Measurements from ENCODE around the gene DDX31.

DNA sequence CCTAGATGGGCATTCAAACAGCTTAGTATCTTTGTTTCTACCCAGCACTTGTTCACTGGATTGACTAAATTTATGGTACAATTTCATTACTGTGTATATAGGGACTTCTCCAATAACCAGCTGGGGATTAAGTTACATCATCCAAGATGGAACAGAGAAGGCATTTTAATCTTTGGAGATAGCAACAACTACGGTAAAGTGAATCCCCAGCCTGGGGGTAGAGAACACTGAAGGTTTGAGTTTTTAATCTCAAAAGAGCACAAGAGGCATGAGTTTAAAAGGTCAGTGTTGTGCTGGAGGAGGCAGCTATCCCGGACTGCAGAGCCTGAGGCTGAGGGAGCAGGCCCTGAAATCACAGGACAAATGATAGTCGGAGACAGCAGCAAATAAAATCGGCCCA lies 28.6 kb downstream of the DDX31 start:
- TF ChIP-seq, protein P1, sequence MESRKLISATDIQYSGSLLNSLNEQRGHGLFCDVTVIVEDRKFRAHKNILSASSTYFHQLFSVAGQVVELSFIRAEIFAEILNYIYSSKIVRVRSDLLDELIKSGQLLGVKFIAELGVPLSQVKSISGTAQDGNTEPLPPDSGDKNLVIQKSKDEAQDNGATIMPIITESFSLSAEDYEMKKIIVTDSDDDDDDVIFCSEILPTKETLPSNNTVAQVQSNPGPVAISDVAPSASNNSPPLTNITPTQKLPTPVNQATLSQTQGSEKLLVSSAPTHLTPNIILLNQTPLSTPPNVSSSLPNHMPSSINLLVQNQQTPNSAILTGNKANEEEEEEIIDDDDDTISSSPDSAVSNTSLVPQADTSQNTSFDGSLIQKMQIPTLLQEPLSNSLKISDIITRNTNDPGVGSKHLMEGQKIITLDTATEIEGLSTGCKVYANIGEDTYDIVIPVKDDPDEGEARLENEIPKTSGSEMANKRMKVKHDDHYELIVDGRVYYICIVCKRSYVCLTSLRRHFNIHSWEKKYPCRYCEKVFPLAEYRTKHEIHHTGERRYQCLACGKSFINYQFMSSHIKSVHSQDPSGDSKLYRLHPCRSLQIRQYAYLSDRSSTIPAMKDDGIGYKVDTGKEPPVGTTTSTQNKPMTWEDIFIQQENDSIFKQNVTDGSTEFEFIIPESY (CRISPR knock-in tag; IDR thresholded peaks at IDR 0.05): no peak
- TF ChIP-seq, protein P2, sequence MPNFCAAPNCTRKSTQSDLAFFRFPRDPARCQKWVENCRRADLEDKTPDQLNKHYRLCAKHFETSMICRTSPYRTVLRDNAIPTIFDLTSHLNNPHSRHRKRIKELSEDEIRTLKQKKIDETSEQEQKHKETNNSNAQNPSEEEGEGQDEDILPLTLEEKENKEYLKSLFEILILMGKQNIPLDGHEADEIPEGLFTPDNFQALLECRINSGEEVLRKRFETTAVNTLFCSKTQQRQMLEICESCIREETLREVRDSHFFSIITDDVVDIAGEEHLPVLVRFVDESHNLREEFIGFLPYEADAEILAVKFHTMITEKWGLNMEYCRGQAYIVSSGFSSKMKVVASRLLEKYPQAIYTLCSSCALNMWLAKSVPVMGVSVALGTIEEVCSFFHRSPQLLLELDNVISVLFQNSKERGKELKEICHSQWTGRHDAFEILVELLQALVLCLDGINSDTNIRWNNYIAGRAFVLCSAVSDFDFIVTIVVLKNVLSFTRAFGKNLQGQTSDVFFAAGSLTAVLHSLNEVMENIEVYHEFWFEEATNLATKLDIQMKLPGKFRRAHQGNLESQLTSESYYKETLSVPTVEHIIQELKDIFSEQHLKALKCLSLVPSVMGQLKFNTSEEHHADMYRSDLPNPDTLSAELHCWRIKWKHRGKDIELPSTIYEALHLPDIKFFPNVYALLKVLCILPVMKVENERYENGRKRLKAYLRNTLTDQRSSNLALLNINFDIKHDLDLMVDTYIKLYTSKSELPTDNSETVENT (CRISPR knock-in tag; IDR thresholded peaks at IDR 0.05): no peak
- TF ChIP-seq MAFF (IDR thresholded peaks at IDR 0.05; ENCODE audit: low read length): no peak
- TF ChIP-seq CHD4 (IDR thresholded peaks at IDR 0.05; ENCODE audit: insufficient read depth, insufficient replicate concordance, low read depth, low read length, poor library complexity, severe bottlenecking): no peak
- TF ChIP-seq KDM1A (IDR thresholded peaks at IDR 0.05): no peak
- TF ChIP-seq PHF8 (IDR thresholded peaks at IDR 0.05; ENCODE audit: borderline replicate concordance, low read length): no peak
- TF ChIP-seq, protein P3, sequence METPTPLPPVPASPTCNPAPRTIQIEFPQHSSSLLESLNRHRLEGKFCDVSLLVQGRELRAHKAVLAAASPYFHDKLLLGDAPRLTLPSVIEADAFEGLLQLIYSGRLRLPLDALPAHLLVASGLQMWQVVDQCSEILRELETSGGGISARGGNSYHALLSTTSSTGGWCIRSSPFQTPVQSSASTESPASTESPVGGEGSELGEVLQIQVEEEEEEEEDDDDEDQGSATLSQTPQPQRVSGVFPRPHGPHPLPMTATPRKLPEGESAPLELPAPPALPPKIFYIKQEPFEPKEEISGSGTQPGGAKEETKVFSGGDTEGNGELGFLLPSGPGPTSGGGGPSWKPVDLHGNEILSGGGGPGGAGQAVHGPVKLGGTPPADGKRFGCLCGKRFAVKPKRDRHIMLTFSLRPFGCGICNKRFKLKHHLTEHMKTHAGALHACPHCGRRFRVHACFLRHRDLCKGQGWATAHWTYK (CRISPR knock-in tag; IDR thresholded peaks at IDR 0.05): no peak
- TF ChIP-seq ZNF282 (CRISPR knock-in tag; IDR thresholded peaks at IDR 0.05): no peak
- TF ChIP-seq ZNF431 (CRISPR knock-in tag; IDR thresholded peaks at IDR 0.05): no peak
